PC-3 (cell line): Measurements from ENCODE around the gene NYAP2. TPM values are rescaled to one million over a fixed set of nuclear protein-coding genes. Genes with fewer than 3 reads are reported as not detected.
A peak's percentile ranks its signal among the peaks of the same experiment; 100 is the strongest.

Experiments used
- ATAC-seq: fragments of 200-7000 bp; cut with Tn5 transposase; 2 replicates; pipeline ENCODE4 v1.9.1; 2020; ENCODE audit warnings: mild to moderate bottlenecking, moderate library complexity
- BruUV-seq: library from RNA; stranded (reverse); fragments of 400-500 nt; replicated peaks from 2 replicates; lab custom pipeline; 2021; lab: Mats Ljungman, UMichigan
- CTCF ChIA-PET: fragments of 300-600 bp; sonication (Branson Sonifier 250); formaldehyde crosslinking; loops from one replicate; lab custom pipeline; 2022; ENCODE audit warnings: antibody characterized with exemption; lab: Charles Lee
- POLR2A ChIA-PET: fragments of 300-600 bp; sonication (Branson Sonifier 250); formaldehyde crosslinking; loops from one replicate; lab custom pipeline; 2022; ENCODE audit warnings: antibody characterized with exemption; ENCODE audit not compliant: unreplicated experiment; lab: Charles Lee
- DNase-seq: peaks from one replicate; pipeline ENCODE4 v3.0.0-alpha.2; 2015
- H2AFZ ChIP-seq: fragments of 300-600 bp; sonication (generic); 2 replicates; pipeline ENCODE4 v1.6.0; 2016; ENCODE audit warnings: antibody characterized with exemption, low read length
- H3F3A ChIP-seq: fragments of 300-600 bp; sonication (generic); one replicate; pipeline ENCODE4 v1.6.0; 2017; ENCODE audit warnings: antibody characterized with exemption, low read length, control low read depth, mild to moderate bottlenecking; ENCODE audit not compliant: unreplicated experiment
- H3K27ac ChIP-seq: fragments of 300-600 bp; sonication (generic); 2 replicates; pipeline ENCODE4 v1.5.1; 2016; ENCODE audit warnings: mild to moderate bottlenecking, low read length
- H3K27me3 ChIP-seq: fragments of 300-600 bp; sonication (generic); 2 replicates; pipeline ENCODE4 v1.6.1; 2016; ENCODE audit warnings: low read length, mixed read lengths
- H3K36me3 ChIP-seq: fragments of 300-600 bp; sonication (generic); 2 replicates; pipeline ENCODE4 v1.6.1; 2016; ENCODE audit warnings: low read depth, mixed run types, low read length, mixed read lengths
- H3K4me1 ChIP-seq: fragments of 300-600 bp; sonication (generic); 2 replicates; pipeline ENCODE4 v1.5.1; 2016; ENCODE audit warnings: low read length; ENCODE audit not compliant: insufficient read depth
- H3K4me2 ChIP-seq: fragments of 300-600 bp; sonication (generic); 2 replicates; pipeline ENCODE4 v1.6.0; 2016; ENCODE audit warnings: low read length
- H3K4me3 ChIP-seq: fragments of 300-600 bp; sonication (generic); 2 replicates; pipeline ENCODE4 v1.5.1; 2016; ENCODE audit warnings: mild to moderate bottlenecking, low read length, mixed read lengths
- H3K79me2 ChIP-seq: fragments of 300-600 bp; sonication (generic); 2 replicates; pipeline ENCODE4 v1.6.1; 2017; ENCODE audit warnings: low read length, mixed read lengths
- H3K9ac ChIP-seq: fragments of 300-600 bp; sonication (generic); 2 replicates; pipeline ENCODE4 v1.6.0; 2016; ENCODE audit warnings: mild to moderate bottlenecking, low read length
- H3K9me2 ChIP-seq: fragments of 300-600 bp; sonication (generic); replicated peaks from 2 replicates; pipeline ENCODE4 v1.6.1; 2016; ENCODE audit warnings: mixed run types, low read length, mixed read lengths
- H3K9me3 ChIP-seq: fragments of 300-600 bp; sonication (generic); 2 replicates; pipeline ENCODE4 v1.6.1; 2016; ENCODE audit warnings: low read length, mixed read lengths
- H4K20me1 ChIP-seq: fragments of 300-600 bp; sonication (generic); 2 replicates; pipeline ENCODE4 v1.6.1; 2016; ENCODE audit warnings: low read length, mixed read lengths
- EZH2 ChIP-seq: fragments of 300-600 bp; sonication (generic); IDR thresholded peaks from one replicate; pipeline ENCODE4 v1.6.1; 2017; ENCODE audit warnings: antibody characterized with exemption, mild to moderate bottlenecking, low read length; ENCODE audit not compliant: unreplicated experiment
- EZH2phosphoT487 ChIP-seq: fragments of 300-600 bp; sonication (generic); IDR thresholded peaks from 2 replicates; pipeline ENCODE4 v1.6.1; 2018; ENCODE audit warnings: mild to moderate bottlenecking, antibody characterized with exemption, low read length, borderline replicate concordance
- intact Hi-C: fragments of 100-400 bp; cut with micrococcal nuclease; formaldehyde crosslinking; loops from 2 replicates; pipeline ENCODE4 v1.9.0; 2023
- total RNA-seq: library from RNA; depleted of rRNA; stranded (reverse); fragments of >200 nt; gene quantifications from 2 replicates; pipeline ENCODE4 v1.2.3, GENCODE V29; 2014
- TF ChIP-seq, protein P1 (sequence below): fragments of 300-600 bp; sonication (generic); conservative IDR thresholded peaks from 2 replicates; pipeline ENCODE4 v1.5.1; 2017; ENCODE audit warnings: antibody characterized with exemption, low read depth, mild to moderate bottlenecking, low read length

The NYAP2 gene
- total RNA-seq, 1 experiment from 2014 or later, result not detected

DNA sequence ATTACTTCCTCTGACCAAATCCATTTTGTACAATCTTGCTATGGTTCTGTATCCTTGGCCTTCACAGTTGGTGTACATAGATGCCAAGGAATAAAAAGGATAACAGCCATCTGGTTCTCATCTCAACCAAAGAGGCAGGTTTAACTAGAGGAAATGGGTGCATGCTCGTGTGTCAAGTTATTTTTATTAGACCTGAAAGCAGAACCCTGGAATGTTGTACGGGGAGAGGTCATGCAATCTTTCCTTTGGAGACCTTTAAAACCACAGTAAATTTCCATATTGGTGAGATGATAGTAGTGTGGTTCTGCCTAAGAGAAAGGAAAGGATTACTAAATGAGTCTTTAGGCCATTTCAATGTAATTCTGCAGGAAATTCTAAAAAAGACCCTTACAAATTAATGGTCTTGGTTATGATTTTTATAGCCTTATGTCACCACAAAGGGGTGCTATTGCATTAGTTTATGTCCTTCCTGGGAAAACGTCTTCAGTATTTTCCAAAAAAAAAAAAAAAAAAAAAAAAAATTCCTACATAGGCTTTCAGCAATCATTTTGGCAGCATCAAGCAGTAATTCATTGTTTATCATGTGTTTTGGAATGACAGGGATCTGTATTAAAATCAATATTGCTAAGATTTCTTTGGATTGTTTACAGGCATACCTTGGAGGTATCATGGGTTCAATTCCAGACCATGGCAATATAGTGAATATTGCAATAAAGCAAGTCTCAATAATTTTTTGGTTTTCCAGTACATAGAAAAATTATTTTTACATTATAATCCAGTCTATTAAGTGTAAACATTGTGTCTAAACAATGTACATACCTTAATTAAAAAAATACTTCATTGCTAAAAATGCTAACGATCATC lies 270.8 kb downstream of the NYAP2 start:
- intact Hi-C loops, result loop anchor here (1.0 to 10.0 kb wide), 11 partner anchors 67 to 1315 kb away; no protein-coding TSS in a partner anchor
- Histone ChIP-seq H3K79me2 (no peaks in the 10 kb centered on the region), H3K27ac (no peak overlapping the region), H3K4me1 (peaks cover 16% of the 10 kb centered on the region), H3K4me3 (no peak overlapping the region), H3F3A (no peaks in the 10 kb centered on the region), H2AFZ (no peak overlapping the region), H3K4me2 (no peak overlapping the region), H4K20me1 (no peaks in the 10 kb centered on the region), H3K9ac (no peak overlapping the region), H3K27me3 (no peaks in the 10 kb centered on the region), H3K9me2 (no peaks in the 10 kb centered on the region), H3K36me3 (no peaks in the 10 kb centered on the region), H3K9me3 (no peaks in the 10 kb centered on the region)
- ChIA-PET CTCF (interaction anchor here (0.7 to 1.7 kb wide), 2 partner anchors 1057 to 1132 kb away, joined by 3 read pairs; no protein-coding TSS in a partner anchor), POLR2A (no interaction called here)
- TF ChIP-seq EZH2, result no peak
- TF ChIP-seq, protein P1, sequence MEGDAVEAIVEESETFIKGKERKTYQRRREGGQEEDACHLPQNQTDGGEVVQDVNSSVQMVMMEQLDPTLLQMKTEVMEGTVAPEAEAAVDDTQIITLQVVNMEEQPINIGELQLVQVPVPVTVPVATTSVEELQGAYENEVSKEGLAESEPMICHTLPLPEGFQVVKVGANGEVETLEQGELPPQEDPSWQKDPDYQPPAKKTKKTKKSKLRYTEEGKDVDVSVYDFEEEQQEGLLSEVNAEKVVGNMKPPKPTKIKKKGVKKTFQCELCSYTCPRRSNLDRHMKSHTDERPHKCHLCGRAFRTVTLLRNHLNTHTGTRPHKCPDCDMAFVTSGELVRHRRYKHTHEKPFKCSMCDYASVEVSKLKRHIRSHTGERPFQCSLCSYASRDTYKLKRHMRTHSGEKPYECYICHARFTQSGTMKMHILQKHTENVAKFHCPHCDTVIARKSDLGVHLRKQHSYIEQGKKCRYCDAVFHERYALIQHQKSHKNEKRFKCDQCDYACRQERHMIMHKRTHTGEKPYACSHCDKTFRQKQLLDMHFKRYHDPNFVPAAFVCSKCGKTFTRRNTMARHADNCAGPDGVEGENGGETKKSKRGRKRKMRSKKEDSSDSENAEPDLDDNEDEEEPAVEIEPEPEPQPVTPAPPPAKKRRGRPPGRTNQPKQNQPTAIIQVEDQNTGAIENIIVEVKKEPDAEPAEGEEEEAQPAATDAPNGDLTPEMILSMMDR, result peak; percentile 73
- DNase-seq (peak; percentile 59), ATAC-seq (no peak)
- BruUV-seq, result no TSS peak

GRCh38 chr2:225678792-225679191 lies 279.3 kb downstream of the NYAP2 start:
- Histone ChIP-seq H3K27me3 (no peaks in the 10 kb centered on the region), H3K4me1 (no peaks in the 10 kb centered on the region), H3K4me3 (no peak overlapping the region), H3K4me2 (no peak overlapping the region), H2AFZ (no peak overlapping the region), H3K36me3 (no peaks in the 10 kb centered on the region), H3K9me2 (no peaks in the 10 kb centered on the region), H4K20me1 (no peaks in the 10 kb centered on the region), H3K9ac (no peak overlapping the region), H3K79me2 (no peaks in the 10 kb centered on the region), H3K9me3 (no peaks in the 10 kb centered on the region), H3F3A (no peaks in the 10 kb centered on the region), H3K27ac (no peak overlapping the region)
- ATAC-seq (no peak), DNase-seq (no peak)
- ChIA-PET CTCF (interaction anchor here (0.6 kb wide), 1 partner anchor 82 kb away, joined by 7 read pairs; no protein-coding TSS in a partner anchor), POLR2A (interaction anchor here (0.6 kb wide), 1 partner anchor 1178 kb away, joined by 4 read pairs; no protein-coding TSS in a partner anchor)
- TF ChIP-seq, protein P1, result no peak
- TF ChIP-seq EZH2 (no peak), EZH2phosphoT487 (no peak)
- intact Hi-C loops, result loop anchor here (10.0 kb wide), 3 partner anchors 696 to 976 kb away; no protein-coding TSS in a partner anchor
- BruUV-seq, result no TSS peak

DNA sequence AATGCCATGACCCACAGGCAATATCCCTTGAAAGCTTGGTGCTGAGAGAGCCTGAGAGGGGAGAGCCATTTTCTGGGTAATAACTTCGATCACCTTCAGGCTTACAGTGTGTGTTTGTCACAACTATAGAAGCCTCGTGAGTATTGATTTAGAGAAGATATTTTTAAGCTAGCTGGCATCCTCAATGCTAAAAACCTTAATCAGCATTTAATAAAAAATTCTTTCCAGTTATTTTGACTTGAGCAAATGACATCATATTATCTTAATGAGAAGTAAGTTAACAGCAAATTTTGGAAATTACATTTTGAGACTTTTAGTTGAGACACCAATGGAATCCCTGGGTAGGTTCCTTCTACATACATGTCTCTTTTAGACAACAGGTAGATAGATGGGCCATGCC lies 283.7 kb downstream of the NYAP2 start:
- ATAC-seq (no peak), DNase-seq (no peak)
- no peak for TF ChIP-seq EZH2
- no peak for TF ChIP-seq EZH2phosphoT487
- TF ChIP-seq, protein P1, result no peak
- H3K9me3 ChIP-seq, result no peaks in the 10 kb centered on the region
- intact Hi-C loops, result no loop called here
- no peaks in the 10 kb centered on the region for H4K20me1 ChIP-seq
- H3K9me2 ChIP-seq, result no peaks in the 10 kb centered on the region
- no peak overlapping the region for H3K9ac ChIP-seq
- no peaks in the 10 kb centered on the region for H3F3A ChIP-seq
- CTCF ChIA-PET, result no interaction called here
- H2AFZ ChIP-seq, result no peak overlapping the region
- H3K27me3 ChIP-seq, result no peaks in the 10 kb centered on the region
- H3K27ac ChIP-seq, result no peak overlapping the region
- POLR2A ChIA-PET, result no interaction called here
- no TSS peak for BruUV-seq
- no peak overlapping the region for H3K4me2 ChIP-seq
- H3K36me3 ChIP-seq, result no peaks in the 10 kb centered on the region
- no peak overlapping the region for H3K4me3 ChIP-seq
- H3K4me1 ChIP-seq, result no peaks in the 10 kb centered on the region
- H3K79me2 ChIP-seq, result no peaks in the 10 kb centered on the region
